Measurements from ENCODE around the gene ATP6V0E2.
A peak's percentile ranks its signal among the peaks of the same experiment; 100 is the strongest.

The ATP6V0E2 gene

DNA sequence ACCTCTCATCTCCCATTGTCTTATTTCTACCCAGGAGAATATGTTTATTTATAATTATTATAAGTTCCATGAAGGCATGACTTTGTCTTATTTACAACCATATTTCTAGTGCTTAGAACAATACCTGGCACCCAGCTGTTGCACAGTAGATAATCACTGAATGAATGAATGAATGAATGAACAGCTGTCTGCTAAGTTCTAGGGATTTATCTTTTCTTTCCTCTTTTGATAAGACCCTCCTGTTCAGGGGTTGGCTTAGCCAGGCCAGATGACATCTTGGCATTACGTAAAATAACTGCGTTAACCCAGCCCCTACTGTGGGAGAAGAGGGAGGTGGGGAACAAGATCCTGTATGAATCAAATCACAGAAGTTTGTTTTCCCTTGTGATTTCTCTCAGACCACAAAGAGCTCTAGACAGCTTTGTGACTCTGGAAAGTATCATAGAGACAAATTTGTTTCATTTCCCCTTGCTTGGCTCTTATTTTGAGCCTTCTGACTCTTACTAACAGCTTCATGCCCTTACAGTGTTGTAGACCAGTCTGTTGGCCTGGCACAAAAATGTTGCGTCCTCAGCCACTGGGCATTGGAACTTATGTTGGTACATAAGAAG, 27.2 kb upstream of the ATP6V0E2 start:
- TF ChIP-seq, protein P1, sequence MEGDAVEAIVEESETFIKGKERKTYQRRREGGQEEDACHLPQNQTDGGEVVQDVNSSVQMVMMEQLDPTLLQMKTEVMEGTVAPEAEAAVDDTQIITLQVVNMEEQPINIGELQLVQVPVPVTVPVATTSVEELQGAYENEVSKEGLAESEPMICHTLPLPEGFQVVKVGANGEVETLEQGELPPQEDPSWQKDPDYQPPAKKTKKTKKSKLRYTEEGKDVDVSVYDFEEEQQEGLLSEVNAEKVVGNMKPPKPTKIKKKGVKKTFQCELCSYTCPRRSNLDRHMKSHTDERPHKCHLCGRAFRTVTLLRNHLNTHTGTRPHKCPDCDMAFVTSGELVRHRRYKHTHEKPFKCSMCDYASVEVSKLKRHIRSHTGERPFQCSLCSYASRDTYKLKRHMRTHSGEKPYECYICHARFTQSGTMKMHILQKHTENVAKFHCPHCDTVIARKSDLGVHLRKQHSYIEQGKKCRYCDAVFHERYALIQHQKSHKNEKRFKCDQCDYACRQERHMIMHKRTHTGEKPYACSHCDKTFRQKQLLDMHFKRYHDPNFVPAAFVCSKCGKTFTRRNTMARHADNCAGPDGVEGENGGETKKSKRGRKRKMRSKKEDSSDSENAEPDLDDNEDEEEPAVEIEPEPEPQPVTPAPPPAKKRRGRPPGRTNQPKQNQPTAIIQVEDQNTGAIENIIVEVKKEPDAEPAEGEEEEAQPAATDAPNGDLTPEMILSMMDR (IDR thresholded peaks at IDR 0.05; ENCODE audit: extremely low read depth, insufficient read depth, missing control alignments), result no peak
- DNase-seq (ENCODE audit: low spot score), result peak; percentile 55
- in situ Hi-C loops (cut with MboI; ENCODE audit: low pct_unique_long_range_greater_than_20kb, low sequenced_read_pairs, unreplicated experiment), result no loop called here

DNA sequence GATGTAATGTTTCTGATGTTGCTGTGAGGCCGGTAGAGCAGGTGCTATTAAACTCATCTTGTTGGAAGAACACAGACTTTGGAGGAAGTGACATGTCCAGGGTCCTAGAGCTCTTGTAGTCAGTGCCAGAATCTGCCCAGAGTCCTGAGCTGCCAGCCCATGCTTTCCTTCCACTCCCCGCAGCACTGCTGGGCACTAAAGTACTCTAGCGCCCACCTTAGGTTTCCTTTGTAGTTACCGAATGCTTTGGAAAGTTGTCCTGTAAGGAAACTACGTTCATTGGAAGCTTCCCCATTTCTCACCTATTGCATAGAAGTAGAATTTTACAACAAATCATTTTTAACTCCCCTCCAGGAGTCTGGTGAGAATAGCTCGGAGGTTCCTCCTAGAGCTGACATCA, 24.6 kb upstream of the ATP6V0E2 start:
- no peak for DNase-seq (ENCODE audit: low spot score)
- TF ChIP-seq, protein P1 (IDR thresholded peaks at IDR 0.05; ENCODE audit: extremely low read depth, insufficient read depth, missing control alignments), result no peak
- in situ Hi-C loops (cut with MboI; ENCODE audit: low pct_unique_long_range_greater_than_20kb, low sequenced_read_pairs, unreplicated experiment), result no loop called here

DNA sequence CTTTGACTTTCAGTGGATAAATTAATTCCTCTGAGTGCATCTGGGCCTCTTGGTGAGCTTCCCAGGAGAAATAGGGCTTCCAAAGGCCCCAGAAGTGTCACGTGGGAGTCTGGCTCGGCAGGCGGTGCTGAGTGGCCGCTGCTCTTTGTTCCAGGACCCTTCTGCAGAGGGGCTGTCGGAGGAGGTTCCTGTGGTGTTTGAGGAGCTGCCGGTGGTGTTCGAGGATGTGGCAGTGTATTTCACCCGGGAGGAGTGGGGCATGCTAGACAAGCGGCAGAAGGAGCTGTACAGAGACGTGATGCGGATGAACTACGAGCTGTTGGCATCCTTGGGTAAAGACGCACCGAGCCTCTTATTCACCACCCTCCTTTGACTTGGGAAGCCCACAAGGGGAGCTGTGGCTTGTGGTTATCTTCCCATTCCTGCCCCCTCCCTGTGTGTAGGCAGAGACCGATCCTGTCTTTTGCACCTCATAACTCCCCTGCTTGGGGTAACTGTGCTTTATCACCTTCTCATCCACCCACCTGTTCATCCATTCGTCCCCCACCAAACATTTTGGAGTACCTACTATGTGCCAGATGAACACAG, 23.7 kb upstream of the ATP6V0E2 start:
- in situ Hi-C loops (cut with MboI; ENCODE audit: low pct_unique_long_range_greater_than_20kb, low sequenced_read_pairs, unreplicated experiment), result no loop called here
- TF ChIP-seq, protein P1 (IDR thresholded peaks at IDR 0.05; ENCODE audit: extremely low read depth, insufficient read depth, missing control alignments), result no peak
- DNase-seq (ENCODE audit: low spot score), result no peak

DNA sequence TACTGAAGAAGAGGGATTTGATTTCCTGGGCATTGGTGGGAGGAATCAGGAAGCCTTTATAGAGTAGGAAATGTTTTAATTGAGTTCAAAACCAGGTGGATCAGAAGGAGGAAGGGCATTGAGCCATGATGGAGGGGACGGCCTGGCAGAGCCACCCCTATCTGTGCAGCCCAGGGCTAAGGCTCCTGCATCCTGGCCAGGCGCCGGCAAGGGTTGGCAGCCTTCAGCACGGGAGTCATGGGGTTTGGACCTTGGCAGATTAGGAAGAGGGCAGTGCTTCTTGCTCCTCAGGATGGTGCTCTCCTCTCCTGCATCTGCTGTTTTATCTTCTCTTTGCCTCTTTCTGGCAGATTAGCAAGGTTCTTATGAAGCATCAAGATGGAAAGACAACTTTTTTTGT, 23.1 kb upstream of the ATP6V0E2 start:
- in situ Hi-C loops (cut with MboI; ENCODE audit: low pct_unique_long_range_greater_than_20kb, low sequenced_read_pairs, unreplicated experiment), result no loop called here
- no peak for DNase-seq (ENCODE audit: low spot score)
- TF ChIP-seq, protein P1 (IDR thresholded peaks at IDR 0.05; ENCODE audit: extremely low read depth, insufficient read depth, missing control alignments), result no peak

DNA sequence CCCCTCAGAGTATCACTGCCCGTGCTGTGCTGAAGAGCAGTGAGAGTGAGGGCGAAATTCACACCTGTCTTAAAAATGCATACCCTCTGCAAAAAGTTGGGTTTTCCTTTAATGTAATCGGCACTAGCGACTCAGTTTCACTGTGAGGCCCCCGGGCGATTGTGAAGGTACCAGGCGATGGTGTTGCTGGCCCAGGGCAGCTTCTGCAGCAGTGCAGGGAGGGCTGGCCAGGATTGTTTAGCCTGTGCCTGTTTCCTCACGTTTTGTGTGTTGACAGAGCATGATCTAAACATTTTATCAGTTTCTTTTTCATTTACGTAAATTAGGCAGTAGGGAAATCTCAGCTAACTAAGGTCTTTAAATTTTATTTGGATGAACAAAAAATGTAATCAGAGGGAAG, 22.3 kb upstream of the ATP6V0E2 start:
- in situ Hi-C loops (cut with MboI; ENCODE audit: low pct_unique_long_range_greater_than_20kb, low sequenced_read_pairs, unreplicated experiment), result no loop called here
- no peak for DNase-seq (ENCODE audit: low spot score)
- TF ChIP-seq, protein P1 (IDR thresholded peaks at IDR 0.05; ENCODE audit: extremely low read depth, insufficient read depth, missing control alignments), result no peak

DNA sequence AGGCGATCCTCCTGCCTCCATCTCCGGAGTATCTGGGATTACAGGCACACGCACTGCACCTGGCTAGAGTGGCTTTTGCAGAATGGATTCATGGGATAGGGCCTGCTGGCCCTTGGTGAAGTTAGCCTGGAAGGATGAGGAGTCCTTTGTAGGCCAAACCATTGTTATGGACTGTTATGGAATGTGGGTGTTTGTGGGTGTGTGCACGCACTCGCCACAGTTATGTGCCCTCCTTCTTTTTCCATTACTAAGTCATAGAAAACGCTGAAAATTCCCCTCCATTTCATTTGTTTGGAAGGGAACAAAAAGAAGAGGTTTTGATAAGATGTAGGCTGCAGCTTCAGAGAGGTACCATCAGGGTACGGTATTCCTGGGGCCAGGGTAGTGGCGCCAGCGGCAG, 20.6 kb upstream of the ATP6V0E2 start:
- no peak for DNase-seq (ENCODE audit: low spot score)
- in situ Hi-C loops (cut with MboI; ENCODE audit: low pct_unique_long_range_greater_than_20kb, low sequenced_read_pairs, unreplicated experiment), result no loop called here
- TF ChIP-seq, protein P1 (IDR thresholded peaks at IDR 0.05; ENCODE audit: extremely low read depth, insufficient read depth, missing control alignments), result no peak

Measured in GM13977 (cell line).